WTC11 (cell line): ENCODE data around the gene FAM107B. TPM values are rescaled to one million over a fixed set of nuclear protein-coding genes. Genes with fewer than 3 reads are reported as not detected.

ENCODE experiments used
- ATAC-seq: fragments of 200-7000 bp; cut with Tn5 transposase; 2 replicates; pipeline ENCODE4 v1.10.0; 2021; ENCODE audit warnings: mild to moderate bottlenecking, moderate library complexity
- CTCF ChIA-PET: fragments of 300-600 bp; sonication (Branson Sonifier 250); formaldehyde crosslinking; loops from one replicate; lab custom pipeline; 2021; ENCODE audit warnings: antibody characterized with exemption; lab: Charles Lee
- POLR2A ChIA-PET: fragments of 350-600 bp; sonication (Branson Sonifier 250); formaldehyde crosslinking; loops from one replicate; lab custom pipeline; 2021; ENCODE audit warnings: antibody characterized with exemption; lab: Charles Lee
- DNase-seq: peaks from one replicate; pipeline ENCODE4 v3.0.0; 2021; ENCODE audit warnings: low spot score
- H3K27ac Mint-ChIP-seq: 2 replicates; pipeline ENCODE4 v1.8.0; 2021; ENCODE audit warnings: mixed read lengths
- H3K27me3 Mint-ChIP-seq: 2 replicates; pipeline ENCODE4 v1.8.0; 2021; ENCODE audit warnings: low read depth, mild to moderate bottlenecking, moderate library complexity, mixed read lengths
- H3K36me3 Mint-ChIP-seq: 2 replicates; pipeline ENCODE4 v1.8.0; 2021; ENCODE audit warnings: mixed read lengths
- H3K4me1 Mint-ChIP-seq: 2 replicates; pipeline ENCODE4 v1.8.0; 2022; ENCODE audit warnings: mixed read lengths
- H3K4me3 Mint-ChIP-seq: 2 replicates; pipeline ENCODE4 v1.8.0; 2021; ENCODE audit warnings: mild to moderate bottlenecking, moderate library complexity, mixed read lengths
- H3K9me3 Mint-ChIP-seq: 2 replicates; pipeline ENCODE4 v1.8.0; 2021; ENCODE audit warnings: mixed read lengths
- ATF3 ChIP-seq: sonication (generic); formaldehyde crosslinking; conservative IDR thresholded peaks from 2 replicates; pipeline ENCODE4 v1.8.1; 2022; ENCODE audit warnings: mild to moderate bottlenecking, missing genetic modification reagents
- CBFB ChIP-seq: sonication (generic); formaldehyde crosslinking; IDR thresholded peaks from 2 replicates; pipeline ENCODE4 v1.8.1; 2022; ENCODE audit warnings: mild to moderate bottlenecking, low read depth, missing genetic modification reagents
- CREB1 ChIP-seq: sonication (generic); formaldehyde crosslinking; IDR thresholded peaks from 2 replicates; pipeline ENCODE4 v1.8.0; 2023; ENCODE audit warnings: mild to moderate bottlenecking, missing genetic modification reagents
- CREM ChIP-seq: sonication (generic); formaldehyde crosslinking; IDR thresholded peaks from 2 replicates; pipeline ENCODE4 v1.8.1; 2022; ENCODE audit warnings: mild to moderate bottlenecking, missing genetic modification reagents, moderate library complexity
- CTCF ChIP-seq: fragments of 200-600 bp; IDR thresholded peaks from 2 replicates; pipeline ENCODE4 v1.8.0; 2022; ENCODE audit warnings: antibody characterized with exemption
- E2F5 ChIP-seq: sonication (generic); formaldehyde crosslinking; IDR thresholded peaks from 2 replicates; pipeline ENCODE4 v1.8.1; 2022; ENCODE audit warnings: mild to moderate bottlenecking, moderate library complexity, missing genetic modification reagents
- ERG ChIP-seq: fragments of 250-450 bp; sonication (Bioruptor Pico); IDR thresholded peaks from 2 replicates; pipeline ENCODE4 v1.8.0; 2021; ENCODE audit warnings: mild to moderate bottlenecking
- ESRRA ChIP-seq: sonication (generic); formaldehyde crosslinking; IDR thresholded peaks from 2 replicates; pipeline ENCODE4 v1.8.1; 2022; ENCODE audit warnings: mild to moderate bottlenecking, missing genetic modification reagents, borderline replicate concordance
- GTF2I ChIP-seq: fragments of 250-450 bp; sonication (Bioruptor Pico); conservative IDR thresholded peaks from 2 replicates; pipeline ENCODE4 v1.4.0; 2021; ENCODE audit warnings: mild to moderate bottlenecking
- HMGA2 ChIP-seq: fragments of 250-450 bp; sonication (Bioruptor Pico); IDR thresholded peaks from 2 replicates; pipeline ENCODE4 v1.4.0; 2021; ENCODE audit warnings: mild to moderate bottlenecking, moderate library complexity
- IRF2 ChIP-seq: sonication (generic); formaldehyde crosslinking; IDR thresholded peaks from 2 replicates; pipeline ENCODE4 v1.8.0; 2022; ENCODE audit warnings: low read depth, missing genetic modification reagents, borderline replicate concordance
- JUN ChIP-seq: sonication (generic); formaldehyde crosslinking; IDR thresholded peaks from 2 replicates; pipeline ENCODE4 v1.8.0; 2023; ENCODE audit warnings: mild to moderate bottlenecking, missing genetic modification reagents
- NR1H2 ChIP-seq: sonication (generic); formaldehyde crosslinking; IDR thresholded peaks from 2 replicates; pipeline ENCODE4 v1.9.0; 2021; ENCODE audit warnings: mild to moderate bottlenecking, moderate library complexity, missing genetic modification reagents
- NR2C2 ChIP-seq: sonication (generic); formaldehyde crosslinking; IDR thresholded peaks from 2 replicates; pipeline ENCODE4 v1.8.0; 2022; ENCODE audit warnings: mild to moderate bottlenecking, missing genetic modification reagents
- NR3C1 ChIP-seq: sonication (generic); formaldehyde crosslinking; conservative IDR thresholded peaks from 2 replicates; pipeline ENCODE4 v1.8.1; 2023; ENCODE audit warnings: low read depth, mild to moderate bottlenecking, missing genetic modification reagents
- RORB ChIP-seq: fragments of 250-450 bp; sonication (Bioruptor Pico); IDR thresholded peaks from 2 replicates; pipeline ENCODE4 v1.9.0; 2021; ENCODE audit warnings: mild to moderate bottlenecking
- SMAD4 ChIP-seq: sonication (generic); formaldehyde crosslinking; IDR thresholded peaks from 2 replicates; pipeline ENCODE4 v1.8.0; 2022; ENCODE audit warnings: mild to moderate bottlenecking, missing genetic modification reagents
- SP1 ChIP-seq: sonication (generic); formaldehyde crosslinking; conservative IDR thresholded peaks from 2 replicates; pipeline ENCODE4 v1.8.1; 2022; ENCODE audit warnings: missing genetic modification reagents
- STAT6 ChIP-seq: sonication (generic); formaldehyde crosslinking; conservative IDR thresholded peaks from 2 replicates; pipeline ENCODE4 v1.8.1; 2023; ENCODE audit warnings: mild to moderate bottlenecking, low read depth, missing genetic modification reagents, moderate library complexity
- ZBTB21 ChIP-seq: sonication (generic); formaldehyde crosslinking; IDR thresholded peaks from 2 replicates; pipeline ENCODE4 v1.8.1; 2023; ENCODE audit warnings: mild to moderate bottlenecking, missing genetic modification reagents, borderline replicate concordance
- ZNF396 ChIP-seq: fragments of 250-450 bp; sonication (Bioruptor Pico); IDR thresholded peaks from 2 replicates; pipeline ENCODE4 v1.8.0; 2021; ENCODE audit warnings: mild to moderate bottlenecking, moderate library complexity, borderline replicate concordance
- ZNF671 ChIP-seq: fragments of 250-450 bp; sonication (Bioruptor Pico); IDR thresholded peaks from 2 replicates; pipeline ENCODE4 v1.8.0; 2021; ENCODE audit warnings: mild to moderate bottlenecking
- total RNA-seq: library from RNA; stranded (reverse); gene quantifications from 3 replicates; pipeline ENCODE4 v1.2.3, GENCODE V29; 2021
- TF ChIP-seq, protein P1 (sequence below): sonication (generic); formaldehyde crosslinking; IDR thresholded peaks from 2 replicates; pipeline ENCODE4 v1.8.0; 2022; ENCODE audit warnings: missing genetic modification reagents

FAM107B gene
- total RNA-seq, 1 experiment from 2014 or later: 22.4 TPM

DNA sequence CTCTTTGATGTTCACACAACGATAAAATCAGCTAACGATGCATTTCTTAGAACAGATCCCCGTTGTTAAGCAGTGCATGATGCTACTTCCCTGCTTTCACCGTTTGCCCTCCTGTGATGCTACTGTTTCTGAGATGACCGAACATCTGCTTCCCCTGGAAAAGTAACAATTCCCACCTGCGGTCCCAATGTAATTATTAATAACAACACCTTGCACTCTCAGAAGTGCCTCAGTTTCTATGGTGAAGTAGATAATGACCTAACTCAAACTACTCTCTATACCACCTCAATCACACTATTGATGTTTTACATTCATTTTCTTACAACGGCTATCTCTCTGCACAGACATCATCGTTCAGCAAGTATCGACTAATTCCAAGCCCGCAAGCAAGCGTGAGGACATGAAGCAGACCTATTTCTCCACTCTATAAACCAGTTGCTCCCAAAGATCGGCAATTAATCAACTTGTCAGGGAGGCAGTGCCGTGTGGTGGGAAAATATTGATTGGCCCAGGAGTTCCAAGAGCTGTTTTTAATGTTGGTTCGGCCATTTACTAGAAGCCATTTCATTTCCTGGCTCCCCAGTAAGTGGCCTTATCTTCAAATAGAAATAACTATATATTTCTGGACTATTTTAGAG lies 42.7 kb downstream of the FAM107B start:
- DNase-seq (no peak), ATAC-seq (no peak)
- no peak overlapping the region for H3K27ac Mint-ChIP-seq
- TF ChIP-seq SMAD4 (CRISPR knock-in tag) (no peak), NR1H2 (CRISPR knock-in tag) (no peak)
- TF ChIP-seq, all 79 proteins: peak for 0
- H3K4me1 Mint-ChIP-seq: no peaks in the 10 kb centered on the region
- no peak overlapping the region for H3K4me3 Mint-ChIP-seq
- ChIA-PET CTCF (no interaction called here), POLR2A (no interaction called here)
- no peaks in the 10 kb centered on the region for H3K36me3 Mint-ChIP-seq
- H3K27me3 Mint-ChIP-seq: no peaks in the 10 kb centered on the region; the same call in 1 of the 2 replicates
- H3K9me3 Mint-ChIP-seq: peaks cover 15% of the 10 kb centered on the region

- Mint-ChIP-seq H3K27ac (no peak overlapping the region), H3K36me3 (no peaks in the 10 kb centered on the region), H3K4me1 (no peaks in the 10 kb centered on the region), H3K27me3 (peaks cover under 1% of the 10 kb centered on the region), H3K4me3 (no peak overlapping the region), H3K9me3 (peaks cover 16% of the 10 kb centered on the region)
- ATAC-seq: no peak
- POLR2A ChIA-PET: no interaction called here
- no peak for TF ChIP-seq ZNF396
- TF ChIP-seq GTF2I (CRISPR knock-in tag): no peak
- no peak for TF ChIP-seq JUN (CRISPR knock-in tag)
- TF ChIP-seq CBFB: no peak
- TF ChIP-seq CREM (CRISPR knock-in tag): no peak
- TF ChIP-seq, protein P1, sequence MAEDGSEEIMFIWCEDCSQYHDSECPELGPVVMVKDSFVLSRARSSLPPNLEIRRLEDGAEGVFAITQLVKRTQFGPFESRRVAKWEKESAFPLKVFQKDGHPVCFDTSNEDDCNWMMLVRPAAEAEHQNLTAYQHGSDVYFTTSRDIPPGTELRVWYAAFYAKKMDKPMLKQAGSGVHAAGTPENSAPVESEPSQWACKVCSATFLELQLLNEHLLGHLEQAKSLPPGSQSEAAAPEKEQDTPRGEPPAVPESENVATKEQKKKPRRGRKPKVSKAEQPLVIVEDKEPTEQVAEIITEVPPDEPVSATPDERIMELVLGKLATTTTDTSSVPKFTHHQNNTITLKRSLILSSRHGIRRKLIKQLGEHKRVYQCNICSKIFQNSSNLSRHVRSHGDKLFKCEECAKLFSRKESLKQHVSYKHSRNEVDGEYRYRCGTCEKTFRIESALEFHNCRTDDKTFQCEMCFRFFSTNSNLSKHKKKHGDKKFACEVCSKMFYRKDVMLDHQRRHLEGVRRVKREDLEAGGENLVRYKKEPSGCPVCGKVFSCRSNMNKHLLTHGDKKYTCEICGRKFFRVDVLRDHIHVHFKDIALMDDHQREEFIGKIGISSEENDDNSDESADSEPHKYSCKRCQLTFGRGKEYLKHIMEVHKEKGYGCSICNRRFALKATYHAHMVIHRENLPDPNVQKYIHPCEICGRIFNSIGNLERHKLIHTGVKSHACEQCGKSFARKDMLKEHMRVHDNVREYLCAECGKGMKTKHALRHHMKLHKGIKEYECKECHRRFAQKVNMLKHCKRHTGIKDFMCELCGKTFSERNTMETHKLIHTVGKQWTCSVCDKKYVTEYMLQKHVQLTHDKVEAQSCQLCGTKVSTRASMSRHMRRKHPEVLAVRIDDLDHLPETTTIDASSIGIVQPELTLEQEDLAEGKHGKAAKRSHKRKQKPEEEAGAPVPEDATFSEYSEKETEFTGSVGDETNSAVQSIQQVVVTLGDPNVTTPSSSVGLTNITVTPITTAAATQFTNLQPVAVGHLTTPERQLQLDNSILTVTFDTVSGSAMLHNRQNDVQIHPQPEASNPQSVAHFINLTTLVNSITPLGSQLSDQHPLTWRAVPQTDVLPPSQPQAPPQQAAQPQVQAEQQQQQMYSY (CRISPR knock-in tag): no peak
- no peak for TF ChIP-seq ZNF671 (CRISPR knock-in tag)
- TF ChIP-seq RORB: no peak
- TF ChIP-seq HMGA2 (CRISPR knock-in tag): no peak
- TF ChIP-seq ERG (CRISPR knock-in tag): no peak
- no peak for TF ChIP-seq E2F5 (CRISPR knock-in tag)
- TF ChIP-seq ATF3 (CRISPR knock-in tag): no peak
- TF ChIP-seq CREB1 (CRISPR knock-in tag): no peak
- TF ChIP-seq NR2C2 (CRISPR knock-in tag): no peak
- CTCF ChIA-PET: interaction anchor here (1.0 kb wide), 1 partner anchor 23 kb away, joined by 3 read pairs; no protein-coding TSS in a partner anchor
- no peak for DNase-seq
These were observed 46.4 kb downstream of the FAM107B start for GRCh38 chr10:14728346-14728745.

GRCh38 chr10:14727924-14728323 lies 46.8 kb downstream of the FAM107B start:
- Mint-ChIP-seq H3K36me3 (no peaks in the 10 kb centered on the region), H3K27me3 (peaks cover 2% of the 10 kb centered on the region), H3K27ac (no peak overlapping the region), H3K9me3 (peaks cover 21% of the 10 kb centered on the region), H3K4me1 (no peaks in the 10 kb centered on the region), H3K4me3 (no peak overlapping the region)
- ChIA-PET CTCF (interaction anchor here (1.0 kb wide), 1 partner anchor 23 kb away, joined by 3 read pairs; no protein-coding TSS in a partner anchor), POLR2A (no interaction called here)
- ATAC-seq (no peak), DNase-seq (no peak)
- TF ChIP-seq ZNF396 (no peak), ESRRA (CRISPR knock-in tag) (no peak), NR3C1 (CRISPR knock-in tag) (no peak), ZBTB21 (no peak), CTCF (no peak), STAT6 (CRISPR knock-in tag) (no peak), IRF2 (no peak), SP1 (CRISPR knock-in tag) (no peak)
